GM23338 (cell line): ENCODE results near the gene NOTCH1. TPM values are rescaled to one million over a fixed set of nuclear protein-coding genes. Genes with fewer than 3 reads are reported as not detected.

ENCODE experiments used
- ATAC-seq: fragments of 200-7000 bp; cut with Tn5 transposase; 3 replicates; pipeline ENCODE4 v1.9.1; 2020
- DNase-seq: peaks from one replicate; pipeline ENCODE4 v3.0.0-alpha.2; 2015; ENCODE audit warnings: low spot score
- H2AFZ ChIP-seq: fragments of 200-600 bp; sonication (generic); 2 replicates; pipeline ENCODE4 v1.8.0; 2016; ENCODE audit warnings: antibody characterized with exemption, mild to moderate bottlenecking, moderate library complexity
- H3F3A ChIP-seq: fragments of 200-600 bp; sonication (generic); replicated peaks from 2 replicates; pipeline ENCODE4 v1.8.0; 2017; ENCODE audit warnings: antibody characterized with exemption, mixed run types, low read depth
- H3K27ac ChIP-seq: fragments of 200-600 bp; sonication (generic); 2 replicates; pipeline ENCODE4 v1.6.1; 2016; ENCODE audit warnings: low read depth
- H3K27me3 ChIP-seq: fragments of 200-600 bp; sonication (generic); 2 replicates; pipeline ENCODE4 v1.8.0; 2016; ENCODE audit warnings: mild to moderate bottlenecking, mixed run types, moderate library complexity; ENCODE audit not compliant: insufficient read depth
- H3K36me3 ChIP-seq: fragments of 200-600 bp; sonication (generic); 2 replicates; pipeline ENCODE4 v1.8.0; 2016; ENCODE audit warnings: mild to moderate bottlenecking; ENCODE audit not compliant: insufficient read depth
- H3K4me1 ChIP-seq: fragments of 200-600 bp; sonication (generic); 2 replicates; pipeline ENCODE4 v1.8.0; 2016; ENCODE audit warnings: mild to moderate bottlenecking, moderate library complexity; ENCODE audit not compliant: insufficient read depth
- H3K4me2 ChIP-seq: fragments of 200-600 bp; sonication (generic); 2 replicates; pipeline ENCODE4 v1.7.1; 2017; ENCODE audit warnings: mixed run types
- H3K4me3 ChIP-seq: fragments of 200-600 bp; sonication (generic); 2 replicates; pipeline ENCODE4 v1.6.1; 2016; ENCODE audit warnings: mixed run types
- H3K79me2 ChIP-seq: fragments of 200-600 bp; sonication (generic); replicated peaks from 2 replicates; pipeline ENCODE4 v1.8.0; 2017; ENCODE audit warnings: mild to moderate bottlenecking; ENCODE audit not compliant: insufficient read depth
- H3K9me2 ChIP-seq: fragments of 200-600 bp; sonication (generic); 2 replicates; pipeline ENCODE4 v1.8.0; 2017; ENCODE audit not compliant: insufficient read depth
- H4K20me1 ChIP-seq: fragments of 200-600 bp; sonication (generic); replicated peaks from 2 replicates; pipeline ENCODE4 v1.8.0; 2017; ENCODE audit warnings: mild to moderate bottlenecking; ENCODE audit not compliant: insufficient read depth
- H3K27ac Mint-ChIP-seq: 2 replicates; pipeline ENCODE4 v1.8.0; 2020; ENCODE audit warnings: inconsistent platforms, mild to moderate bottlenecking, moderate library complexity, mixed read lengths
- H3K27me3 Mint-ChIP-seq: 3 replicates; pipeline ENCODE4 v1.8.0; 2022; ENCODE audit warnings: low read depth, mild to moderate bottlenecking, moderate library complexity, mixed read lengths, inconsistent platforms; ENCODE audit not compliant: insufficient read depth, poor library complexity
- H3K36me3 Mint-ChIP-seq: 3 replicates; pipeline ENCODE4 v1.8.0; 2021; ENCODE audit warnings: low read depth, mild to moderate bottlenecking, inconsistent platforms, moderate library complexity, mixed read lengths
- H3K4me1 Mint-ChIP-seq: 3 replicates; pipeline ENCODE4 v1.8.0; 2020; ENCODE audit warnings: mild to moderate bottlenecking, inconsistent platforms, mixed read lengths
- H3K4me3 Mint-ChIP-seq: 3 replicates; pipeline ENCODE4 v1.8.0; 2021; ENCODE audit warnings: moderate library complexity, mild to moderate bottlenecking, inconsistent platforms, mixed read lengths
- H3K9me3 Mint-ChIP-seq: 3 replicates; pipeline ENCODE4 v1.8.0; 2020; ENCODE audit warnings: moderate library complexity, mild to moderate bottlenecking, inconsistent platforms, mixed read lengths
- EZH2 ChIP-seq: fragments of 200-600 bp; sonication (generic); IDR thresholded peaks from one replicate; pipeline ENCODE4 v1.8.0; 2017; ENCODE audit warnings: antibody characterized with exemption, mild to moderate bottlenecking, low read depth; ENCODE audit not compliant: unreplicated experiment
- EZH2phosphoT487 ChIP-seq: fragments of 200-600 bp; sonication (generic); IDR thresholded peaks from one replicate; pipeline ENCODE4 v1.8.1; 2018; ENCODE audit warnings: antibody characterized with exemption; ENCODE audit not compliant: unreplicated experiment
- JUNB ChIP-seq: IDR thresholded peaks from one replicate; pipeline ENCODE4 v1.6.1; 2016; ENCODE audit warnings: antibody characterized with exemption; ENCODE audit not compliant: unreplicated experiment
- ZNF114 ChIP-seq: fragments of 250-450 bp; sonication (Bioruptor Pico); IDR thresholded peaks from 2 replicates; pipeline ENCODE4 v1.5.0; 2020; ENCODE audit warnings: mild to moderate bottlenecking, moderate library complexity
- ZNF331 ChIP-seq: fragments of 250-450 bp; sonication (Bioruptor Pico); IDR thresholded peaks from 2 replicates; pipeline ENCODE4 v1.5.0; 2020; ENCODE audit warnings: low read depth, mild to moderate bottlenecking, moderate library complexity
- polyA plus RNA-seq: library from polyadenylated mRNA; unstranded; fragments of >200 nt; fragmentation: Nextera tagmentation; extraction: Ambion mirVana; gene quantifications from 2 replicates; pipeline ENCODE4 v1.2.1, GENCODE V29; 2016
- total RNA-seq: library from RNA; depleted of rRNA; stranded (reverse); fragments of >200 nt; shearing (Covaris generic); gene quantifications from 2 replicates; pipeline ENCODE4 v1.2.3, GENCODE V29; 2014
- TF ChIP-seq, protein P1 (sequence below): IDR thresholded peaks from one replicate; pipeline ENCODE4 v1.6.1; 2018; ENCODE audit warnings: antibody characterized with exemption; ENCODE audit not compliant: unreplicated experiment
- TF ChIP-seq, protein P2 (sequence below): IDR thresholded peaks from 2 replicates; pipeline ENCODE4 v1.6.1; 2016; ENCODE audit warnings: antibody characterized with exemption

NOTCH1 gene
- total and polyA plus RNA-seq, 2 experiments from 2014 or later = 9.9 to 97.2 TPM

DNA sequence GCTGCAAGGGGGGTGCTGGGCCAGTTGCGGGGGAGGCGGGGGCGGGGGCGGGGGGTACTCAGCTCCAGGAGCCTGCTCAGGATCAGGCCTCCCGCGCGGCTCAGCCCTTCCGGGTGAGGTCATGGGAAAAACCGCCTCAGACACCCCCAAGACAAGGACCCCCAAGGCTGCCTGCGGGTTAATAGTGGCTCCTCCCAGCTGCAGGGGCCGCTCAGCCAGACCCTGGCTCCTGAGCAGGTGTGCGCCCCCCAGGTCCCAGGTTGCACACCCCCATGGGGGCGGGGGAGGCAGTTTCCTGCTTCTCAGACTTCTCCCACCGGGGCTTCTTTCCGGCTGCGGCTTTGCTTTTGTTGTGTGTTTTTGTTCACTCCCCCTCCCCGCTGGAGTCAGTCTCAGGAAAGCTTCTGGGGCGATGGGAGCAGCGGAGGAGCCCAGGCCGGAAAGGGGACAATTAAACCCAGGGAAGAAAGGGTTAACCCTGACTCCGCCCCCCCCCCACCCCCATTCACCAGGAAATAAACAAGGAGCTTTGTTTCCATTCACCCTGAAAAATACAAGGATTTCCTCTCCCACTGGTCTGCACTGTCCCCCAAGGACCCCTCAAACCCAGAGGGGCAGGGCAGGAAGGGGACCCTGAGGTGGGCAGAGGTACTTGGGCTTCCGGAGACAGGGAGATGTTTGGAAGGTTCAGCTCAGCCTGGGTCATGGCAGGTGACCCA lies 42.3 kb upstream of the NOTCH1 start (continued):
- TF ChIP-seq, protein P1, sequence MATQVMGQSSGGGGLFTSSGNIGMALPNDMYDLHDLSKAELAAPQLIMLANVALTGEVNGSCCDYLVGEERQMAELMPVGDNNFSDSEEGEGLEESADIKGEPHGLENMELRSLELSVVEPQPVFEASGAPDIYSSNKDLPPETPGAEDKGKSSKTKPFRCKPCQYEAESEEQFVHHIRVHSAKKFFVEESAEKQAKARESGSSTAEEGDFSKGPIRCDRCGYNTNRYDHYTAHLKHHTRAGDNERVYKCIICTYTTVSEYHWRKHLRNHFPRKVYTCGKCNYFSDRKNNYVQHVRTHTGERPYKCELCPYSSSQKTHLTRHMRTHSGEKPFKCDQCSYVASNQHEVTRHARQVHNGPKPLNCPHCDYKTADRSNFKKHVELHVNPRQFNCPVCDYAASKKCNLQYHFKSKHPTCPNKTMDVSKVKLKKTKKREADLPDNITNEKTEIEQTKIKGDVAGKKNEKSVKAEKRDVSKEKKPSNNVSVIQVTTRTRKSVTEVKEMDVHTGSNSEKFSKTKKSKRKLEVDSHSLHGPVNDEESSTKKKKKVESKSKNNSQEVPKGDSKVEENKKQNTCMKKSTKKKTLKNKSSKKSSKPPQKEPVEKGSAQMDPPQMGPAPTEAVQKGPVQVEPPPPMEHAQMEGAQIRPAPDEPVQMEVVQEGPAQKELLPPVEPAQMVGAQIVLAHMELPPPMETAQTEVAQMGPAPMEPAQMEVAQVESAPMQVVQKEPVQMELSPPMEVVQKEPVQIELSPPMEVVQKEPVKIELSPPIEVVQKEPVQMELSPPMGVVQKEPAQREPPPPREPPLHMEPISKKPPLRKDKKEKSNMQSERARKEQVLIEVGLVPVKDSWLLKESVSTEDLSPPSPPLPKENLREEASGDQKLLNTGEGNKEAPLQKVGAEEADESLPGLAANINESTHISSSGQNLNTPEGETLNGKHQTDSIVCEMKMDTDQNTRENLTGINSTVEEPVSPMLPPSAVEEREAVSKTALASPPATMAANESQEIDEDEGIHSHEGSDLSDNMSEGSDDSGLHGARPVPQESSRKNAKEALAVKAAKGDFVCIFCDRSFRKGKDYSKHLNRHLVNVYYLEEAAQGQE = peak; percentile 5
- TF ChIP-seq, protein P2, sequence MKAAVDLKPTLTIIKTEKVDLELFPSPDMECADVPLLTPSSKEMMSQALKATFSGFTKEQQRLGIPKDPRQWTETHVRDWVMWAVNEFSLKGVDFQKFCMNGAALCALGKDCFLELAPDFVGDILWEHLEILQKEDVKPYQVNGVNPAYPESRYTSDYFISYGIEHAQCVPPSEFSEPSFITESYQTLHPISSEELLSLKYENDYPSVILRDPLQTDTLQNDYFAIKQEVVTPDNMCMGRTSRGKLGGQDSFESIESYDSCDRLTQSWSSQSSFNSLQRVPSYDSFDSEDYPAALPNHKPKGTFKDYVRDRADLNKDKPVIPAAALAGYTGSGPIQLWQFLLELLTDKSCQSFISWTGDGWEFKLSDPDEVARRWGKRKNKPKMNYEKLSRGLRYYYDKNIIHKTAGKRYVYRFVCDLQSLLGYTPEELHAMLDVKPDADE = peak; percentile 69
- TF ChIP-seq ZNF331 (CRISPR knock-in tag) (no peak), EZH2 (no peak), JUNB (no peak), EZH2phosphoT487 (no peak)

GRCh38 chr9:136587145-136587943 lies 41.5 kb upstream of the NOTCH1 start:
- peak; percentile 56; the same call in 1 of the 2 replicates for TF ChIP-seq ZNF331 (CRISPR knock-in tag)
- TF ChIP-seq ZNF114 (CRISPR knock-in tag) = no peak
- H4K20me1 ChIP-seq = no peaks in the 10 kb centered on the region
- Mint-ChIP-seq H3K36me3 (no peaks in the 10 kb centered on the region), H3K27me3 (peaks cover 21% of the 10 kb centered on the region), H3K27ac (peak overlapping the region; percentile 82), H3K9me3 (0 out of 3 replicates have a peak, but pooled peaks cover 8% of the 10 kb centered on the region), H3K4me3 (peak overlapping the region; percentile 44; the same call in 2 of the 3 replicates), H3K4me1 (peaks cover 43% of the 10 kb centered on the region)
- no peak overlapping the region for H2AFZ ChIP-seq
- H3K4me3 ChIP-seq = peak overlapping the region; percentile 49; the same call in 1 of the 2 replicates
- peaks cover 21% of the 10 kb centered on the region for H3K4me1 ChIP-seq
- peak overlapping the region; percentile 95 for H3K27ac ChIP-seq
- no peaks in the 10 kb centered on the region for H3K79me2 ChIP-seq
- H3K4me2 ChIP-seq = peak overlapping the region; percentile 79
- no peaks in the 10 kb centered on the region for H3K27me3 ChIP-seq
- no peaks in the 10 kb centered on the region for H3K36me3 ChIP-seq
- ATAC-seq (peak; percentile 55), DNase-seq (peak; percentile 93)
- peaks cover 20% of the 10 kb centered on the region; the same call in 1 of the 2 replicates for H3F3A ChIP-seq
- H3K9me2 ChIP-seq = no peaks in the 10 kb centered on the region
